Activated T-cell treated with anti-CD3 and anti-CD28 coated beads for 4 hours (primary cell): Measurements from ENCODE around the gene PTPRB.

Experiments used
- DNase-seq: peaks from one replicate; pipeline ENCODE4 v3.0.0-alpha.2; 2020

PTPRB gene

GRCh38 chr12:70590549-70591226 lies 46.5 kb downstream of the PTPRB start:
- DNase-seq, result no peak

- peak; percentile 17 for DNase-seq
Measured at GRCh38 chr12:70590051-70590450, 47.2 kb downstream of the PTPRB start.

- no peak for DNase-seq
Measured at GRCh38 chr12:70584332-70584731, 52.9 kb downstream of the PTPRB start.

DNA sequence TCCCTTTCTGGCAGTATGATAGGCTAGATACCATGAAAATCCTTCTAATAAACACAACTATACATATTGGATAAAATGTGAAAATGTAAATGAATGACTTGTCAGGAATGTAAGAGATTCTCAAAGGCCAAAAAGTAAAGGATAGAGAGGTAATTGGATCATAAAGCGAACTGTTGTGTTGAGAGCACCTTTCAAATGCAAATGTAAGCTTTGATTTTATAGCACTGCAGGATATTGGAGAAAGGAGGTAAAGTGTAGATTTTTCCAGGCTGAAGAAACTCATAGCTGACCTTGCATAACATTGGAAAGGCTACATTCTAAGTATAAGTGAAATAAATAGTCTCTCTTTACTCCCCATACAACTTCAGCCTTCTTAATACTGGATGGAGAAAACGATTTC lies 54.0 kb downstream of the PTPRB start:
- DNase-seq, result no peak

- DNase-seq, result no peak
Measured at GRCh38 chr12:70581208-70581607, 56.0 kb downstream of the PTPRB start.

DNA sequence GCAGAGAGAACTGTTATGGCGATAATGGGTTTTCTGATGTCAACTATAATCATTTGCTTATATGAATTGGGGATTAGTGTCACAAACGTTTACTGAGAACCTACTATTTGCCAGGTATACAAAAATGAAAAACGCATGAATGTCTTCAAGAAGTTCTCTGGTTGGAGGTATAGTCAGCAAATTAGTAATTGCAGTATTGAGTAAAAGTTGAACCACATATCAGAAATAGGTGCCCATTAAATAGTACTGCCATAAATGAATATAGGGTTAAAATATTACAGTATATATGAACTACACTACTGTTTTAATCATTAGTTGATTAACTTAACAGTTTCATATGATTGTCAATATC lies 60.0 kb downstream of the PTPRB start:
- DNase-seq, result no peak

DNA sequence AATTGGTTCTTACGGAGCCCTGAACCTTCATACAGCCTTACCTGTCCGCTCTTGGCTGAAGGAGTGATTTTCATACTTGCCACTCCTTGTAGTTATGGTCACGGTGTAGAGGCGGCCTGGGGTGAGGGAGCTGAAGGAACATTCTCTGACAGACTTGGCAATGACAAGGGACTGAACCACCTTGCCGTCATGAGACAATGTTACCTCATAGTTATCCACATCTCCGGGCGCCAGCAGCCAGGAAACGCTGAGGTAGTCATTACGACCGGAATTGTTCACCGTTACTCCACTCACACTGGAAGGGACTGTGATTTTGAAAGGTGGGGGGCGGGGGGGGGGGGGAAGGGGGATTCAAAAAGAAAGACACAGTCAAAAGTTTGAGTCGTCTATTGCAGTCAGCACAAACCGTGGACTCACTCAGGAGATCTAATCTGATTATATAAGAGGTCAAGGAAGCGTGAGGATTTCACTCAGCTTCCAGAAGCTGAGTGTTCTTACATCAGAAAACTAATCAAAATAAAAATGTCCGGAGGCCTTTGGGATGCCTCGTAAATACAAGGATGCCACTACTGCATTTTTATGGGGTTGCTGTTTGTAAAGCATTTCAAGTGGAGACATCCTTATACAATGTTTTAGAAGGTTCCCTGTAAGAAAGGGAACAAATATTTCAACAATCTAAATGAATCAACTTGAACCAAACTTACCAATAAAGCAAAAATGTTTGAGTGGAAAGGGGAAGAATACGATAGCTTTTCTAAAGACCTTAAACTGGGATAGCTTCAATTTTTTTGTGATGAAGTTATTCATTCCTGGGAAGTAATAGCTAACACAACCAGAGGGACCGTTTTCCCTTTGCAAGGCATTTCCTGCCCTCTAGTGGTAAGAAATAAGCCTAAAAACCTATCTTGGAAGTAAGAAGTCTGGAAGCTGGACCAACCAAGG lies 60.6 kb downstream of the PTPRB start:
- no peak for DNase-seq

DNA sequence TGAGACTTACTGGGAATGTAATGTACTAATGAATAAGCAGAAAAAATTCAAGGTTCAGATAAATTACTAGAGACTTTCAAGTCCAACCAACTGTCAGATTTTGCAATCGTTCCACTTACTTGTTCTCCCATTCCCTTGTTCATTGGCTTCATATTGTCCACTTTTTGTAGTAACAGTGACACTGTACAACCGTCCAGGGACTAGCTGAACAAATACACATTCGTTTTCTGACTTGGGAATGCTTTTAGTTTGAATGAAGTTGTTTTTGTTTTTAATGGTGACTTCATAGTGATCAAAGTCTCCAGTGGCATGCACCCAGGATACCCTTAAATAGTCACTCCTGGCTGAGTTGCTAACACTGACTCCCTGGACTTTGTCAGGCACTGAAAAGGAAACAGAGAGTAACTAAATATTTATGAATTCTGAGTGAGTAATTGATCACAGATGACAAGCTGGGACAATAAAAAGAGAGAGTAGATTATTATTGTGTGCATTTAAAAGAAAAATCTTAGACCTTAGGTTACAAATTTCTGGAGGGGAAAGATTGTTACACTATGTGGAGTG lies 65.4 kb downstream of the PTPRB start:
- no peak for DNase-seq

GRCh38 chr12:70571029-70571428 lies 66.2 kb downstream of the PTPRB start:
- DNase-seq, result no peak

DNA sequence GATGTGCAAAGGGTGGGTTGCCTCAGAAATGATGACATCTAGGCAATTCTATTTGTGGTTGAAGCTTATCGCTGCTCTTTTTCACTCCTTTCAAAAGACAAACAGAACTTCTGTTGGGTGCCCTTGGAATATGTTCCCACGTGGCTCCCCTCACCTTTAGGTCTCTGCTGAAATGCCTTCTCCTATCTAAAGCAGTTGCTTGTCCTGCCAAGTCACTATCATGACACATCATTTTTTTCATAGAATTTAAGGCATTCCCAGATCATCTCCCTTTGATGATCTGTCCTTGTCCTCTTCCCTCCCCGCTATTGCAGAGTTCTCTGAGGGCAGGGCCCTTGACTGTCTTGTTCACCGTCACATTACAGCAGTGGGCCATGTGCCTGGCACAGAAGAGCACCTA lies 75.7 kb downstream of the PTPRB start:
- no peak for DNase-seq

- DNase-seq, result no peak
Measured at GRCh38 chr12:70560671-70561070, 76.6 kb downstream of the PTPRB start.

- no peak for DNase-seq
Measured at GRCh38 chr12:70559390-70559789, 77.8 kb downstream of the PTPRB start.

DNA sequence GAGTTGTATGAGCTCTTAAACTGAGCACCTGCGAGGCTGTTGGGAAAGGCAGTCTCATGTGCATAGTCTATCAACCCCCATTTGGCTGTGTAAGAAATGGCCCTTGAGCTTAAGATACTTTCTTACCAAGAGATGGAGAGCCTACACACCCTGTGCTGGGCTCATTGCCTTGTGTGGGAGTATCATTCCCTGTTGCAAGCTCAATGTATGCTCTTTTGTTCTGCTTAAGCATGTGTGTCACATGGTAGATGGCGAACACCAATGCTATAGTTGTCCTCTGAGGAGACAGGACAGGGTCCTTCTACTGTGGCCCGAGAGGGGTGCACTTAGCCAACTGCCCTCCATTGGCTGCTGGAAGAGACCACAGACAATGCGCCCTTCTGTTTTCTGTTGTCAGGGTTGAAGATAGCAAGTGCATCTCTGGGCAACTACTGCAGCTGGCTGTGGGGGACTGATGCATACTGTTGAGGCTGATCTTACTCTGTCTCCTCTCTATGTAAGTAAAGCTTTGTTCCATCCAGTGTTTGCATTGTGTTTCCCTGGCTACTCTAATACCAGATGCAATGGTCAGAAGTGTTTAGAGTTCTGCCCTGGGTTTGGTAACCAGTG lies 79.5 kb downstream of the PTPRB start:
- DNase-seq, result no peak

DNA sequence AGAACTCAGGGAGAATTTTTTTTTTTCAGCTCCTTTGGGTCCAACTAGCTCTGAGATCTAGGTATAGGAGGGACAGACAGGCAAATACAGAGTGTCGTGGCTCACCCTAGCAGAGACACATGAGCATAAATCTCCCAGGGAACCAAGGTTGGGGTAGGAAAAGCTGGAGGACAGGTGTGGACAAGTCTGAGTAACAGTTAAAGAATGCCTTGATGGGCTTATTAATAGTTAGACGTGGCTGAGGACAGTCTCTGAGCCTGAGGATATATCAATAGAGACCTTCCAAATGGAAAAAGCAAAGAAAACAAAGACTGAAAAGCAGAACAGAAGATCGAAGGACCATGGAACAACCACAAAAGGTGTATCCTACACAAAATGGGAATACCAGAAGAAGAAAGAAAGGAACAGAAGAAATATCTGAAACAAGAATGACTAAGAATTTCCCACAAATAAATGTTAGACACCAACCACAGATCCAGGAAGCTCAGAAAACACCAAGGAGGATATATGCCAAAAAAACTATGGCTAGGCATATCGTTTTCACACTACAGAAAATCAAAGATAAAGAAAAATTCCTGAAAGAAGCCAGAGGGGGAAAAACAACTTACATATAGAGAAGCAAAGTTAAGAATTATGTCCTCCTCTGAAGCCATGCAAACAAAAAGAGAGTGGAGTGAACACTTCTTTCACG lies 80.9 kb downstream of the PTPRB start:
- DNase-seq, result no peak

DNA sequence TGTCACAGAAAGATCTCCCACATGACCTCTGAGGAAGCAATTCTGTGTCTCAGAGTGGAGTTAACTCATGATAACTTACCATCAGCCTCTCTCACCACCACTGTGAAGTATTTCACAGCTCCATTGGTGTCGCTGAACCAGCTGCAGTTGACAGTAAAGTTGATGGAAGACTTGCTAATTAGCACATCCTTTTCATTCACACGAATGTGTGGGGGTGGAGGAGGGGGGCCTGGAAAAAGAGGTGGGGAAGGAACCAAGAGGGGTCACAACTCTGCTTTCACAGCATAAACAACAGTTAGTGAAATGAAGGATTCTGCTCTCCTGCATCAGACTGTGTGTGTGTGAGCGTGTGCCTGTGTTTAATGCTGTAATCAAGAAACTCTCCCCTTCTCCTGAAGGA lies 82.1 kb downstream of the PTPRB start:
- no peak for DNase-seq

DNA sequence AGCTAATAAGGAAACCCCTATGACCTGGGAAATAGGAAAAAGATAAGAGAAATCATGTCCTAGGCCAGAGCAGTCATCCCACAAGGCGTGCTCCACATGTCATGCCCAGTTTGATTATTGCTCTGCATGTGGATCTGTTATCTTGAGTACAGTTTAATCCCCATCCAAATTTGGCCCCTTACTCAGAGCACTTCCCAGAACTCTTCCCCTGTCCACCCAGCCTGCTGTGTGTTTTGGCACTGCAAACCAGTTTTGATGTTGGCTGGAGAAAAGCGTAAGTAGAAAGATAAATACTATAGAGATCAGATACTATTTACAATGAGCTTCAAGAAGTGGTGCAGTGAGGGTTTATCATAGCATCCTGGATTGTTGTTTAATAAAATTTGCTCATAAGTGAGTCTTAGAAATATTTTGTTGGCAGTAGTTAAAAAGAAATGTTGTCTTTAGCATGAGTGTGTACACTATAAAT lies 83.8 kb downstream of the PTPRB start:
- no peak for DNase-seq

- no peak for DNase-seq
Measured at GRCh38 chr12:70551731-70552130, 85.5 kb downstream of the PTPRB start.

- DNase-seq, result no peak
Measured at GRCh38 chr12:70550180-70550577, 87.0 kb downstream of the PTPRB start.

GRCh38 chr12:70549340-70550179 lies 87.7 kb downstream of the PTPRB start:
- no peak for DNase-seq

DNA sequence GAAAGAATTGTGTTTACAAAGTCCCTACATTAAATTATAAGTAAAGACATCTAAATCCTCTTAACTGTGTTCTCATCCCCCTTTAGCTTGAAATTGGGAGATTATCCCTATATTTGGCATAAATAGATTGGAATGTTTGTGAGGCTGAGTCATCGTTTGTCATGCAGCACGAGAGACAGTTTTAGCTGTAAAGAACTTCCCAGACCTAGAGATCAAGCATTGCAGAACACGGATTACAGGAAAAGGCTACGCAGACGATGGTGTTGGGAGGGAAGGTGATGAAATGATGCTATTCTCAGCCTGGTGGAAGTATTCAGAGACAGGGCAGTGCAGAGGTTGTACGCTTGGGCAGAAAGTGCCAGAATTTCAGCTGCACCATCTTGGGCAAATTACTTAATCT lies 93.8 kb downstream of the PTPRB start:
- no peak for DNase-seq

DNA sequence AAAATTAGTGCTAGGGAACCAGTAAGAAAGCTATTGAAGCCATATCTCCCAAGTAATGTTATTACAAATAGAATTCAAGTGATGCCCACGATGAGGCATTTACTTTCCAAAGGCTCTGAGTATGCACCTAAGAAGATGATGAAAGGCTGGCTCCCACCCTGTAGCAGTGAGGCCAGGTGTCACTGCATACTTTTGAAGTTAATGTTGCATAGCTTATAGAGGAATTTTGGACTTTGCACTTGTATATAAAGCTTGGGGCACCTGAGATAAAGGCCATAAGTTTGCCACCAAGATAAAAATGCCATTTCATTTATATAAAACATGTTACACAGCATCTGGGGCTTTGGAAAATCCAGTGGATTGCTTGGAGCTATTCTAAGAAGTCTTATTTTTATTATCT lies 96.2 kb downstream of the PTPRB start:
- no peak for DNase-seq

- no peak for DNase-seq
Measured at GRCh38 chr12:70536650-70537049, 100.6 kb downstream of the PTPRB start.
